H9 (cell line): Measurements from ENCODE around the gene NUP188. TPM values are rescaled to one million over a fixed set of nuclear protein-coding genes. Genes with fewer than 3 reads are reported as not detected.
"Not testable (repeated sequence)": the region's sequence is repeated elsewhere in the genome, so short reads cannot be mapped to it uniquely, and the experiment has no call there.

Experiments
- DNase-seq: peaks from one replicate; pipeline ENCODE4 v3.0.0-alpha.2; 2017
- H2AFZ ChIP-seq: one replicate; pipeline ENCODE4 v1.6.1; 2013; ENCODE audit warnings: mild to moderate bottlenecking, low read length, control low read depth, moderate library complexity
- H2AK5ac ChIP-seq: 2 replicates; pipeline ENCODE4 v1.6.1; 2013; ENCODE audit warnings: low read length, control low read depth, mixed read lengths; ENCODE audit not compliant: insufficient read length
- H2BK120ac ChIP-seq: one replicate; pipeline ENCODE4 v1.6.1; 2013; ENCODE audit warnings: low read depth, mild to moderate bottlenecking, low read length, control low read depth, inconsistent platforms; ENCODE audit not compliant: poor library complexity, severe bottlenecking
- H2BK12ac ChIP-seq: 2 replicates; pipeline ENCODE4 v1.6.1; 2013; ENCODE audit warnings: low read length, control low read depth, mixed read lengths, low read depth; ENCODE audit not compliant: insufficient read length
- H2BK15ac ChIP-seq: 2 replicates; pipeline ENCODE4 v1.6.1; 2013; ENCODE audit warnings: low read depth, low read length, control low read depth
- H2BK20ac ChIP-seq: one replicate; pipeline ENCODE4 v1.6.1; 2013; ENCODE audit warnings: low read depth, mild to moderate bottlenecking, low read length, control low read depth, inconsistent platforms; ENCODE audit not compliant: poor library complexity, severe bottlenecking
- H2BK5ac ChIP-seq: 2 replicates; pipeline ENCODE4 v1.6.1; 2013; ENCODE audit warnings: low read length, control low read depth, mixed read lengths; ENCODE audit not compliant: insufficient read length
- H3K14ac ChIP-seq: 2 replicates; pipeline ENCODE4 v1.6.1; 2013; ENCODE audit warnings: low read length, control low read depth; ENCODE audit not compliant: insufficient read depth
- H3K18ac ChIP-seq: 2 replicates; pipeline ENCODE4 v1.6.1; 2013; ENCODE audit warnings: low read depth, mild to moderate bottlenecking, mixed read lengths, low read length, control low read depth; ENCODE audit not compliant: insufficient read length
- H3K23ac ChIP-seq: 2 replicates; pipeline ENCODE4 v1.6.1; 2013; ENCODE audit warnings: low read length, control low read depth, mixed read lengths, low read depth; ENCODE audit not compliant: insufficient read length
- H3K23me2 ChIP-seq: 2 replicates; pipeline ENCODE4 v1.6.1; 2013; ENCODE audit warnings: low read depth, mild to moderate bottlenecking, mixed read lengths, low read length, control low read depth; ENCODE audit not compliant: insufficient read length, poor library complexity, severe bottlenecking
- H3K27ac ChIP-seq: 2 replicates; pipeline ENCODE4 v1.5.1; 2013; ENCODE audit warnings: low read length, control low read depth, mixed read lengths, low read depth; ENCODE audit not compliant: insufficient read length
- H3K27me3 ChIP-seq: 2 replicates; pipeline ENCODE4 v1.6.1; 2013; ENCODE audit warnings: low read length, control low read depth, inconsistent platforms; ENCODE audit not compliant: insufficient read depth
- H3K4ac ChIP-seq: 2 replicates; pipeline ENCODE4 v1.6.1; 2013; ENCODE audit warnings: low read depth, mild to moderate bottlenecking, control low read depth, inconsistent platforms, low read length, moderate library complexity
- H3K4me1 ChIP-seq: 2 replicates; pipeline ENCODE4 v1.6.1; 2013; ENCODE audit warnings: low read length, control low read depth, inconsistent platforms; ENCODE audit not compliant: insufficient read depth
- H3K4me2 ChIP-seq: 2 replicates; pipeline ENCODE4 v1.6.1; 2013; ENCODE audit warnings: low read length, control low read depth, mixed read lengths; ENCODE audit not compliant: insufficient read length, insufficient read depth
- H3K56ac ChIP-seq: 2 replicates; pipeline ENCODE4 v1.6.1; 2013; ENCODE audit warnings: low read depth, mild to moderate bottlenecking, mixed read lengths, low read length, control low read depth; ENCODE audit not compliant: insufficient read length
- H3K79me1 ChIP-seq: 2 replicates; pipeline ENCODE4 v1.6.1; 2013; ENCODE audit warnings: low read depth, mild to moderate bottlenecking, moderate library complexity, low read length, control low read depth, inconsistent platforms; ENCODE audit not compliant: insufficient read depth, poor library complexity, severe bottlenecking
- H3K79me2 ChIP-seq: 2 replicates; pipeline ENCODE4 v1.6.1; 2013; ENCODE audit warnings: low read length, control low read depth, inconsistent platforms; ENCODE audit not compliant: insufficient read depth
- H3K9ac ChIP-seq: 2 replicates; pipeline ENCODE4 v1.6.1; 2013; ENCODE audit warnings: low read length, control low read depth, mixed read lengths; ENCODE audit not compliant: insufficient read length; ENCODE audit errors: extremely low read depth
- H3K9me3 ChIP-seq: one replicate; pipeline ENCODE4 v1.6.1; 2013; ENCODE audit warnings: low read depth, low read length, inconsistent platforms; ENCODE audit not compliant: control insufficient read depth
- H3T11ph ChIP-seq: one replicate; pipeline ENCODE4 v1.6.1; 2013; ENCODE audit warnings: mild to moderate bottlenecking, low read length, control low read depth, inconsistent platforms
- H4K20me1 ChIP-seq: one replicate; pipeline ENCODE4 v1.6.1; 2013; ENCODE audit not compliant: control insufficient read depth, insufficient read length, insufficient read depth
- H4K5ac ChIP-seq: 2 replicates; pipeline ENCODE4 v1.6.1; 2013; ENCODE audit warnings: low read depth, mild to moderate bottlenecking, mixed read lengths, low read length, control low read depth; ENCODE audit not compliant: insufficient read length
- H4K8ac ChIP-seq: replicated peaks from 2 replicates; pipeline ENCODE4 v1.6.1; 2013; ENCODE audit warnings: low read length, control low read depth, mixed read lengths, low read depth; ENCODE audit not compliant: insufficient read length
- H4K91ac ChIP-seq: 2 replicates; pipeline ENCODE4 v1.6.1; 2013; ENCODE audit warnings: low read depth, mild to moderate bottlenecking, moderate library complexity, mixed read lengths, low read length, control low read depth; ENCODE audit not compliant: insufficient read length
- H3K27ac Mint-ChIP-seq, 3 experiments: 2 replicates in 2 of 3; 3 replicates in 1 of 3; pipeline ENCODE4 v1.8.0; 2020 to 2021; ENCODE audit warnings: mixed read lengths in 3 of 3, mild to moderate bottlenecking in 1 of 3, moderate library complexity in 1 of 3
- H3K27me3 Mint-ChIP-seq: 2 replicates; pipeline ENCODE4 v1.8.0; 2021; ENCODE audit warnings: low read depth, mild to moderate bottlenecking, moderate library complexity, mixed read lengths
- H3K36me3 Mint-ChIP-seq, 3 experiments: 2 replicates in 2 of 3; 3 replicates in 1 of 3; pipeline ENCODE4 v1.8.0; 2020 to 2021; ENCODE audit warnings: low read depth in 3 of 3, mixed read lengths in 3 of 3; ENCODE audit not compliant: insufficient read depth in 1 of 3
- H3K4me1 Mint-ChIP-seq, 2 experiments: 2 replicates each; pipeline ENCODE4 v1.8.0; 2020; ENCODE audit warnings: mixed read lengths in 2 of 2
- H3K4me3 Mint-ChIP-seq, 2 experiments: 2 replicates in 1 of 2; 3 replicates in 1 of 2; pipeline ENCODE4 v1.8.0; 2020 to 2021; ENCODE audit warnings: mild to moderate bottlenecking in 2 of 2, mixed read lengths in 2 of 2, moderate library complexity in 1 of 2
- H3K9me3 Mint-ChIP-seq, 2 experiments: 2 replicates in 1 of 2; 3 replicates in 1 of 2; pipeline ENCODE4 v1.8.0; 2020; ENCODE audit warnings: mild to moderate bottlenecking in 2 of 2, mixed read lengths in 2 of 2, moderate library complexity in 1 of 2
- WGBS: extraction: QIAGEN DNeasy Blood & Tissue Kit; methylation state at CpG from one replicate; pipeline ENCODE4 v1.1.7; 2013; ENCODE audit warnings: missing lambda C conversion rate, low lambda C conversion rate, mixed read lengths; ENCODE audit not compliant: insufficient read length; ENCODE audit errors: extremely low coverage; 5-methylcytosine and 5-hydroxymethylcytosine counted together
- total RNA-seq: library from RNA; stranded (reverse); gene quantifications from 2 replicates; pipeline ENCODE4 v1.2.1, GENCODE V29; 2021
- TF ChIP-seq, protein P1 (sequence below): fragments of 200-600 bp; sonication (generic); conservative IDR thresholded peaks from 3 replicates; pipeline ENCODE4 v1.8.0; 2021; ENCODE audit warnings: antibody characterized with exemption, mild to moderate bottlenecking

Gene NUP188
- total RNA-seq, 1 experiment from 2014 or later = 101 TPM

GRCh38 chr9:129033216-129033615, 85.7 kb downstream of the NUP188 start:
- peaks cover under 1% of the 10 kb centered on the region; the same call in 1 of the 2 replicates for H3K79me2 ChIP-seq
- no peak overlapping the region for H4K5ac ChIP-seq
- no peaks in the 10 kb centered on the region for H3K9me3 Mint-ChIP-seq
- H3K27me3 Mint-ChIP-seq = no peaks in the 10 kb centered on the region
- no peak overlapping the region for H3K27ac ChIP-seq
- no peak overlapping the region for H3K9ac ChIP-seq
- H3K36me3 Mint-ChIP-seq = no peaks in the 10 kb centered on the region
- no peak for DNase-seq
- H3K23ac ChIP-seq = no peak overlapping the region
- no peak overlapping the region for H3K4ac ChIP-seq
- no peak overlapping the region for H4K8ac ChIP-seq
- H4K91ac ChIP-seq = no peak overlapping the region
- H3K23me2 ChIP-seq = peaks cover 7% of the 10 kb centered on the region
- no peak overlapping the region for H3K4me2 ChIP-seq
- H2AFZ ChIP-seq = no peak overlapping the region
- H3K4me1 ChIP-seq = no peaks in the 10 kb centered on the region
- no peak overlapping the region for H3T11ph ChIP-seq
- H3K79me1 ChIP-seq = no peaks in the 10 kb centered on the region
- H3K27me3 ChIP-seq = no peaks in the 10 kb centered on the region
- H2BK5ac ChIP-seq = no peak overlapping the region
- H2BK15ac ChIP-seq = no peak overlapping the region
- no peak overlapping the region for H2AK5ac ChIP-seq
- no peak overlapping the region for H3K18ac ChIP-seq
- no peak overlapping the region for H3K14ac ChIP-seq
- WGBS = no CpG with 5 or more reads among the region's 8 CpGs
- no peak overlapping the region for H2BK120ac ChIP-seq
- no peak overlapping the region for H3K56ac ChIP-seq
- no peak overlapping the region for H3K4me3 Mint-ChIP-seq
- TF ChIP-seq, protein P1, sequence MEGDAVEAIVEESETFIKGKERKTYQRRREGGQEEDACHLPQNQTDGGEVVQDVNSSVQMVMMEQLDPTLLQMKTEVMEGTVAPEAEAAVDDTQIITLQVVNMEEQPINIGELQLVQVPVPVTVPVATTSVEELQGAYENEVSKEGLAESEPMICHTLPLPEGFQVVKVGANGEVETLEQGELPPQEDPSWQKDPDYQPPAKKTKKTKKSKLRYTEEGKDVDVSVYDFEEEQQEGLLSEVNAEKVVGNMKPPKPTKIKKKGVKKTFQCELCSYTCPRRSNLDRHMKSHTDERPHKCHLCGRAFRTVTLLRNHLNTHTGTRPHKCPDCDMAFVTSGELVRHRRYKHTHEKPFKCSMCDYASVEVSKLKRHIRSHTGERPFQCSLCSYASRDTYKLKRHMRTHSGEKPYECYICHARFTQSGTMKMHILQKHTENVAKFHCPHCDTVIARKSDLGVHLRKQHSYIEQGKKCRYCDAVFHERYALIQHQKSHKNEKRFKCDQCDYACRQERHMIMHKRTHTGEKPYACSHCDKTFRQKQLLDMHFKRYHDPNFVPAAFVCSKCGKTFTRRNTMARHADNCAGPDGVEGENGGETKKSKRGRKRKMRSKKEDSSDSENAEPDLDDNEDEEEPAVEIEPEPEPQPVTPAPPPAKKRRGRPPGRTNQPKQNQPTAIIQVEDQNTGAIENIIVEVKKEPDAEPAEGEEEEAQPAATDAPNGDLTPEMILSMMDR = no peak
- H2BK20ac ChIP-seq = no peak overlapping the region
- H3K27ac Mint-ChIP-seq = no peak overlapping the region
- peaks cover 18 to 34% of the 10 kb centered on the region in 2 experiments for H3K4me1 Mint-ChIP-seq
- H4K20me1 ChIP-seq = no peaks in the 10 kb centered on the region
- H3K9me3 ChIP-seq = no peaks in the 10 kb centered on the region
- no peak overlapping the region for H2BK12ac ChIP-seq

DNA sequence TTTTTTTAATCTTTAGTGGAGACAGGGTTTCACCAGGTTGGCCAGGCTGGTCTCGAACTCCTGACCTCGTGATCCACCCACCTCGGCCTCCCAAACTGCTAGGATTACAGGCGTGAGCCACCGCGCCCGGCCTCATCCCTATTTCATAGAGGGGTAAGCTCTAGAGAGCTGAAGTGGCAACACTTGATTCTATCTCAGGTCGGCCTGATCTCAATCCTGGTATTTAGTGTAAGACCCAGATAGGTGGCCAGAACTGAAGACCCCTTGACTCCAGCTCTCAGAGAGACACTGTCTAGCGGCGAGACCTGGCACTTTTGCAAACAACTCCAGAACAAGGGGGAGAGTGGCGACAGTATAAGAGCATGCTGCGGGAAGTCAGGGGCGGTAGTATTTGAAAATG, 88.3 kb downstream of the NUP188 start:
- not testable (repeated sequence) for H3T11ph ChIP-seq
- H3K27ac Mint-ChIP-seq = peak overlapping the region; percentile 65 to 94 (median 76); a peak in 5 of 7 replicates
- H3K9ac ChIP-seq = peak overlapping the region; percentile 32

More for the DNA sequence above, 88.3 kb downstream of the NUP188 start:
- not testable (repeated sequence) for H2BK120ac ChIP-seq, H2BK5ac ChIP-seq, H3K4ac ChIP-seq, H4K5ac ChIP-seq, H2BK12ac ChIP-seq, H3K79me2 ChIP-seq, H3K4me1 ChIP-seq, H3K27me3 Mint-ChIP-seq, H2BK20ac ChIP-seq, H3K9me3 ChIP-seq, H2BK15ac ChIP-seq, H4K91ac ChIP-seq, H3K79me1 ChIP-seq, H3K56ac ChIP-seq, H3K23me2 ChIP-seq, H3K23ac ChIP-seq, H4K20me1 ChIP-seq, H3K27me3 ChIP-seq, H3K36me3 Mint-ChIP-seq, H3K9me3 Mint-ChIP-seq, H4K8ac ChIP-seq, DNase-seq, H2AK5ac ChIP-seq, H3K27ac ChIP-seq
- peak overlapping the region; percentile 8; the same call in 1 of the 2 replicates for H3K14ac ChIP-seq
- no CpG with 5 or more reads among the region's 13 CpGs for WGBS
- peak overlapping the region; percentile 49 for H3K18ac ChIP-seq
- Mint-ChIP-seq H3K4me1 (peaks cover 18 to 27% of the 10 kb centered on the region in 2 experiments), H3K4me3 (peak overlapping the region; percentile 97 to 99)
- H3K4me2 ChIP-seq = peak overlapping the region; percentile 28
- peak overlapping the region; percentile 81 for H2AFZ ChIP-seq
